ENCODE measurements around the gene OR10H4. TPM values are rescaled to one million over a fixed set of nuclear protein-coding genes. Genes with fewer than 3 reads are reported as not detected.

The OR10H4 gene
- total RNA-seq, 1 experiment from 2014 or later: not detected

- DNase-seq (ENCODE audit: low spot score) (no peak), ATAC-seq (no peak)
- no peak overlapping the region for H3K27ac Mint-ChIP-seq
- H3K4me1 Mint-ChIP-seq: no peaks in the 10 kb centered on the region
- CTCF ChIA-PET: no interaction called here
- H3K4me3 Mint-ChIP-seq: no peak overlapping the region
- H3K27me3 Mint-ChIP-seq (ENCODE audit: low read depth): peaks cover 13% of the 10 kb centered on the region
- TF ChIP-seq ELF4 (CRISPR knock-in tag; IDR thresholded peaks at IDR 0.05; ENCODE audit: low read depth) (no peak), E2F5 (CRISPR knock-in tag; IDR thresholded peaks at IDR 0.05) (no peak), TEAD1 (CRISPR knock-in tag; IDR thresholded peaks at IDR 0.05) (no peak), MXD4 (CRISPR knock-in tag; IDR thresholded peaks at IDR 0.05; ENCODE audit: borderline replicate concordance) (no peak), SMAD4 (CRISPR knock-in tag; IDR thresholded peaks at IDR 0.05) (no peak), ZBTB21 (CRISPR knock-in tag; IDR thresholded peaks at IDR 0.05; ENCODE audit: borderline replicate concordance) (no peak), OVOL2 (CRISPR knock-in tag; IDR thresholded peaks at IDR 0.05; ENCODE audit: borderline replicate concordance) (no peak), FOXJ3 (CRISPR knock-in tag; IDR thresholded peaks at IDR 0.05; ENCODE audit: borderline replicate concordance) (no peak), PRDM15 (CRISPR knock-in tag; IDR thresholded peaks at IDR 0.05) (no peak), FOXP4 (CRISPR knock-in tag; IDR thresholded peaks at IDR 0.05) (no peak), SMAD3 (CRISPR knock-in tag; IDR thresholded peaks at IDR 0.05; ENCODE audit: borderline replicate concordance) (no peak), GRHL2 (CRISPR knock-in tag; IDR thresholded peaks at IDR 0.05; ENCODE audit: insufficient replicate concordance, severe bottlenecking) (no peak), AFF4 (CRISPR knock-in tag; IDR thresholded peaks at IDR 0.05; ENCODE audit: borderline replicate concordance) (no peak), E2F4 (CRISPR knock-in tag; IDR thresholded peaks at IDR 0.05; ENCODE audit: borderline replicate concordance, low read depth) (no peak), ESRRA (CRISPR knock-in tag; IDR thresholded peaks at IDR 0.05; ENCODE audit: borderline replicate concordance) (no peak), ARID4B (CRISPR knock-in tag; IDR thresholded peaks at IDR 0.05; ENCODE audit: borderline replicate concordance) (no peak), FOXK1 (CRISPR knock-in tag; IDR thresholded peaks at IDR 0.05) (no peak)
- POLR2A ChIA-PET: interaction anchor here (0.6 kb wide), 1 partner anchor 1603 kb away, joined by 3 read pairs; no protein-coding TSS in a partner anchor
- peaks cover 71% of the 10 kb centered on the region for H3K9me3 Mint-ChIP-seq
- H3K36me3 Mint-ChIP-seq: peaks cover 49% of the 10 kb centered on the region
Observed at GRCh38 chr19:15962319-15962718, 13.5 kb downstream of the OR10H4 start.
